ENCODE measurements around the gene PRUNE2.

GRCh38 chr9:76571288-76571687, 334.6 kb downstream of the PRUNE2 start:
- TF ChIP-seq CTBP1 (IDR thresholded peaks at IDR 0.05; ENCODE audit: borderline replicate concordance) (no peak), BHLHE40 (IDR thresholded peaks at IDR 0.05; ENCODE audit: borderline replicate concordance) (no peak), ZNF384 (IDR thresholded peaks at IDR 0.05) (no peak), ELF4 (IDR thresholded peaks at IDR 0.05) (no peak), NFRKB (IDR thresholded peaks at IDR 0.05) (no peak), SP1 (IDR thresholded peaks at IDR 0.05) (no peak), FOXA1 (IDR thresholded peaks at IDR 0.05) (no peak), PKNOX1 (IDR thresholded peaks at IDR 0.05) (no peak)

Measured in HEK293T (cell line).